Sciatic nerve (tissue), 2 donors: ENCODE measurements around the gene TPRX2. TPM values are rescaled to one million over a fixed set of nuclear protein-coding genes. Genes with fewer than 3 reads are reported as not detected.
"Not testable (repeated sequence)": the region's sequence is repeated elsewhere in the genome, so short reads cannot be mapped to it uniquely, and the experiment has no call there.

Experiments
- ATAC-seq: fragments of 200-7000 bp; cut with Tn5 transposase; one replicate; pipeline ENCODE4 v1.9.1; 2020; ENCODE audit warnings: mild to moderate bottlenecking, moderate library complexity
- DNase-seq: peaks from one replicate; pipeline ENCODE4 v3.0.0-alpha.2; 2020; ENCODE audit warnings: low spot score
- intact Hi-C: fragments of 100-400 bp; cut with DNase I; formaldehyde crosslinking; loops from one replicate; pipeline ENCODE4 v1.14.2; 2022
- total RNA-seq: library from RNA; stranded (reverse); fragmentation: NEBNext Ultra II Directional; extraction: Animal tissue kit (Norgen Biotek cat#: 25700); gene quantifications from one replicate; pipeline ENCODE4 v1.2.1, GENCODE V29; 2021
- donor health status: DM: no; HTN: no; CAD: no.
- donor health status: DM: no; HTN: no; CAD: no.

The TPRX2 gene
- total RNA-seq, 1 donor from 2014 or later: not detected

DNA sequence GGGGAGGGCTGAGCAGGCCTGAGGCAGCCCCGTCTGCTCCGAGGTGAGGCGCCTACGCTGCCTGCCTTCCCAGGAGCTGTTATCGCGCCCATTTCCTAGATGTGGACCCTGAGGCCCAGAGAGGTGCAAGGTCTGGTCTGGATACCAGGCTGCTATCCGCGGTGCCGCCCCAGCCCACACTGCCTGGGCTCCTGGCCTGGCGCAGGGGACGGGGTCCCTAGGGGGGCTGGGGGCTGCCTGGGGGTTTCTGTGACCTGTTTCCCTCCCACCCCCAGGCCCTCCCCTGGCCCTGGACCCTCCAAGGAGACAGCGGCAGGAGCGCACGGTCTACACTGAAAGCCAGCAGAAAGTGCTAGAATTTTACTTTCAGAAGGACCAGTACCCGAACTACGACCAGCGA, 803 bp downstream of the TPRX2 start:
- ATAC-seq, intact Hi-C loops, DNase-seq: not testable (repeated sequence)

GRCh38 chr19:47860602-47861297, 1.7 kb downstream of the TPRX2 start:
- DNase-seq (no peak), ATAC-seq (no peak)
- intact Hi-C loops: no loop called here

DNA sequence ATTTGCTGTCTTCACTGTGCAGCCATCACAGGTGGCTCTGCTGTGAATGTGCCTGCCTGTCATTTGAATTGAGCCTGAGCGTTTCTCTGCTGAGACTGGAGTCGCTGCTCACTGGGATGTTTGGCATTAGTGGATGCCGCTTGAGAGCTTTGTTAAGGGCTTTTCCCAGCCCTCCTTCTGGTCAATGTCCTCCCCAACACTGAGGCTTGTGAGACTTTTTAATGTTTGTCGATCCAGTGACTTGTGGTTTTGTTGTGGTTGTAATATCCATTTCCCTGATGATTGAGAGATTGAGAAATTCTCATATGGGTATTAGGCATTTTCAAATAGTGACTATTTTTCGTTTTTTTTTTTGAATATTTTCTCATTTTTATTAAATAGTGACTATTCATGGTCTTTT, 2.6 kb downstream of the TPRX2 start:
- no peak for ATAC-seq
- DNase-seq: no peak
- intact Hi-C loops: no loop called here

DNA sequence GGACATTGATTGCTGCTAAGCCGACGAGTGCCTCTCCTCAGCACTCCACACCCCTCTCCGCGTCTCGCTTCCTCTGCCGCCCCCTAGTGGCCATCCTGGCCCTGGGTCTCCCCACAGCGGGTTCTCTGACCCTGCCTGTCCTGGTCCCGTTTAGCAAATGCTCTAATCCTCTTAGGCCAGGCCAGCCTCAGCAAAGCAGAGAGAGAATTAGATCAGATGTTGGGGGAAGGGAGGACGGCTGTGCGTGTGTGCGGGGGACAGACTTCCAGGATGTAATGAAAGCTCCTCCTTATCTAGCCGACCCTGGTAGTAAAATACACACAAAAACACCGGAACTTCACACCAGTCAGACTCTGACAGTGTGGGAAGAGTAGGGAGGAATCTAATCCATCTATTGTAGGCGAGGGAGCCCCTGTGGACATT, 4.5 kb downstream of the TPRX2 start:
- DNase-seq (peak; percentile 95), ATAC-seq (peak; percentile 95)
- intact Hi-C loops: no loop called here

- DNase-seq (no peak), ATAC-seq (no peak)
- intact Hi-C loops: no loop called here
These were observed 6.1 kb downstream of the TPRX2 start for GRCh38 chr19:47865166-47865565.

DNA sequence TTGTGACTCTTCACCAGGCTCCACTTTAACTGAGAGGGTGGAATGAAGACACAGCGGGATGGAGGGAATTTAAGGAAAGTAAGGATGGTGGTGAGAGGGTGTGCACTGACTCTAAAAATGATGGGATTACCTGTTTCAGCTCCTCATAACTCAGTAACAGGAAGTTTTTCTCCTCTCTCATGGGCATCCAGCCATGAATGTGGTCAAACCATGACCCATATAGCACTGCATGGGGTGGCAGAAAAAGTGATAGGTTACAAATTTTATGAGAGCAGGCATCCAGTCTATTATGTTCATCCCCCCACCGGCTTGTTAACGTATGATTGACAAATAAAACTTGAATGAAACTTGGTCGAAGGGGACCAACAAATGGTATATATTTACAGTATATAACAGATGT, 19.9 kb downstream of the TPRX2 start:
- ATAC-seq (no peak), DNase-seq (no peak)
- intact Hi-C loops: no loop called here

- DNase-seq, ATAC-seq, intact Hi-C loops: not testable (repeated sequence)
These were observed 20.4 kb downstream of the TPRX2 start for GRCh38 chr19:47879385-47879784.

DNA sequence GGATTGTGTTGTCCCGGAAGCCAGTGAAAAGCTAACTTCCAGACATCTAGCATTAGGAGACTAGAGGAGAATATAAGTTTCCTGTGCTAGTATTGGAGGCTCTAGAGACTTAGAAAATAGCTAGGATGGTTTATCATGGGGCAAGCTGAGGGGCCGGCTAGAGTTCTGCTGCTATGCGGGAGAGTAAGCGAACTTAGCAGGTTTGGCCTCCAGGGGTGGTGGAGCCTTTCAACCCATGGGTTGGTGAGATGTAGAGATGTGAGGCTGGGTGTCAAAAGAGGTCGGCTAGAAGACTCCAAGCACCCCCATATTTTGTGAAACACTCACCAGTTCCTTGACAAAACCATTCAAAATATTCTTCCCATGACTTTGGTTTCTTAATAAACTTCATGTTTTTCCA, 22.7 kb downstream of the TPRX2 start:
- DNase-seq: no peak
- no peak for ATAC-seq
- intact Hi-C loops: no loop called here

- no peak for ATAC-seq
- no peak for DNase-seq
- intact Hi-C loops: no loop called here
These were observed 23.9 kb downstream of the TPRX2 start for GRCh38 chr19:47882890-47883289.

- DNase-seq (peak; percentile 13), ATAC-seq (no peak)
- intact Hi-C loops: no loop called here
These were observed 26.0 kb downstream of the TPRX2 start for GRCh38 chr19:47885067-47885463.

DNA sequence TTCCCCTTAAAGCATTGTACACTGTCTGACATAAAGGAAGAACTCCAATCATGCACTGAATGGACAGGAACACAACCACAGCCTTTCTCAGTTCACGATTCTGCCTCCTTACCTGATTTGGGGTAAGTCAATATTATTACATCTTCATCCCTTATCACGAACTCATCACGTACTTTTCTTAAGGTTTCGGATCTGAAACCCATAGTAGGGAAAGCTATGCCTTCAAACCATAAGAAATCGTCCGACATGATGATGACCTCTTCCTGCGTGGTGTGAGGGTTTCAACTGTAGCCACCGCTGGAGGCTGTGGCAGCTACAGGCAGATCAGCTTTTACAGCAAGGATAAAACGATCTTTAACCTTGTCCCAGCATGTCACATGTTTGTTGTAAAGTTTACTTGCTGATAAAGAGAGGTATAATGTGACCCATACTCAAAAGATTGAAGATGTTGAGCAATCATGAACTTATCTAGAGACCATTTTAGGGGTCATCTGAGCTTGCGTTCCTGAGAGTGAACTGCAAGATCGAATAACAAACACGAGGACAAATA, 27.1 kb downstream of the TPRX2 start, which contains the start of gene SULT2A1:
SULT2A1 (minus strand) TSS at position 306 of the 550 bp plus-strand sequence; CDS start at position 248, 58 bp downstream.
- intact Hi-C loops: no loop called here
- ATAC-seq: no peak
- no peak for DNase-seq

GRCh38 chr19:47890865-47891621, 32.0 kb downstream of the TPRX2 start:
- no peak for ATAC-seq
- intact Hi-C loops: no loop called here
- DNase-seq: no peak

DNA sequence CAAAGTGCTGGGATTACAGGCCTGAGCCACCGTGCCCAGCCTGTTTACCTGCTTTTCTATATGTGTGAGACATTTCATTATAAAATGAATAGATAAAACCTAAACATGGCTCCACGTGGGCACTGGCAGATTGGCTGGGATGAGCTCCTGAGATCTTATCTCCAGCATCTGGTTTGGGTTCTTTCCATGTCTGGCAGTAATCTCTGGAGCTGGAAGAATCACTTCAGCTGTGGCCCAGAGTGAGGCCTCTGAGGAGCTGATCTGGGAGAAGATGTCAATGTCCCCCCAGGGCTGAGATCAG, 32.5 kb downstream of the TPRX2 start:
- ATAC-seq: no peak
- intact Hi-C loops: no loop called here
- peak; percentile 10 for DNase-seq

GRCh38 chr19:47891923-47892666, 33.1 kb downstream of the TPRX2 start:
- DNase-seq: peak; percentile 1
- no peak for ATAC-seq
- intact Hi-C loops: no loop called here

DNA sequence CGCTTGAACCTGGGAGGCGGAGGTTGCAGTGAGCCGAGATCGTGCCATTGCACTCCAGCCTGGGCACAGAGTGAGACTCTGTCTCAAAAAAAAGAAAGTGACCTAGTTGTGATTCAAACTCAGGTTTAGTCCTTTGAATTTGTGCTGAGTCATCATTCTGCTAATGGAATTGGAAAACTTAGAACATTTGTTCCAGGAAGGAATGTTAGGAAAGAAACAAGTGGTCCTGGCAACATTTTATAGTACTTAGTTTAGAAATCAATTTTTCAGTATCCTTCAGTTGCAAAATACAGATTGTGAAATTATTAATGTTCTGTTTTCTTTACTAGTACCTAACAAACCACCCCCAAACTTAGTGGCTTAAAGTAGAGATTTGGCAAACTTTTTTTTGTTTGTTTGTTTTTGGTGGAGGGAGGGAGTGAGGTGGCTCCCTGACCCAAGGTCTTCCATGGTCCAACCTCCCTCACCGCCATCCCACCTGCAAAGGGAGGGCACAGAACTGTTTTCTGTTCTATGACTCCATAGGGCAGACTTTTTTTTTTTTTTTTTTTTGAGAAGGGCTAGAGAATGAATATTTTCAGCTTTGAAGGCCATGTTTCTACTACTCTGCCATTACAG, 36.2 kb downstream of the TPRX2 start:
- intact Hi-C loops: no loop called here
- no peak for ATAC-seq
- DNase-seq: no peak

DNA sequence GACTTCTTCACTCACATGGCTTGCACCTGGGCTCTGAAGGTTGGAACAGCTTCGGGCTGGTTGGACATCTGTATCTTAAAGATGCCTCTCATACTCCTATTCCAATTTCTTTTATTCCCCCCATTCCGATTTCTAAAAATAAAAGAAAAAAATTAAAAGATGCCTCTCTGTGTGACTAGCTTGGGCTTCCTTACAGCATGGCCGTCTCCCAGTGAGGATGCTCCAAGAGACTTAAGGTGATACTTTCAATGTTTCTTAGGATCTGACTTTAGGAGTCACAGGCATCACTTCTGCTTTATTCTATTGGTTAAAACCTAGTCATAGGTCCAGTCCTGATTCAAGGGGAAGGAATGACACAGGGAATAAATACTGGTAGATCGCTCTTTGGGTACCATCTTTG, 37.0 kb downstream of the TPRX2 start:
- no peak for ATAC-seq
- DNase-seq: no peak
- intact Hi-C loops: no loop called here

- intact Hi-C loops: no loop called here
- ATAC-seq (no peak), DNase-seq (no peak)
These were observed 37.7 kb downstream of the TPRX2 start for GRCh38 chr19:47896773-47897172.

GRCh38 chr19:47897861-47898260, 38.8 kb downstream of the TPRX2 start:
- DNase-seq (no peak), ATAC-seq (no peak)
- intact Hi-C loops: no loop called here

DNA sequence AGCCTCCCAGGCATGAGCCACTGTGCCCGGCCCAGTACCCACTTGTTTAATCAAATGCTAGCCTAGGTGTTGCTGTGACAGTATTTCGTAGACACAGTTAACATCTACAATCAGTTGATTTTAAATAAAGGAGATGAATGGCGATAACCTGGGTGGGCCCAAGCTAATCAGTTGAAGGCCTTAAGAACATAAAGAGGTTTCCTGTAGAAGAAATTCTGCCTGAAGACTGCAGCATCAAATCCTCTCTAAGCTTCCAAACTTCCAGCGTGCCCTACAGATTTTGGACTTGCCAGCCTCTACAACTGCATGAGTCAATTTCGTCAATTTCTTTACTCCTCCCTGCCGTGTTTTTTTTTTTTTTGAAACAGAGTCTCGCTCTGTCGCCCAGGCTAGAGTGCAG, 40.3 kb downstream of the TPRX2 start:
- no peak for DNase-seq
- ATAC-seq: no peak
- intact Hi-C loops: no loop called here
